ENCODE results near the gene SYNGR3.

GRCh38 chr16:2022723-2023091 lies 32.9 kb downstream of the SYNGR3 start:
- TF ChIP-seq CTCF (IDR thresholded peaks at IDR 0.05) (no peak), POLR2A (IDR thresholded peaks at IDR 0.05) (no peak)

Measured in adrenal gland (tissue), 5 donors.